Hematopoietic multipotent progenitor cell treated with erythropoietin and hydrocortisone succinate and interleukin-3 and kit ligand, for 6 days (in vitro differentiated cells): ENCODE results near the gene RNPS1.
A peak's percentile ranks its signal among the peaks of the same experiment; 100 is the strongest.

Source experiments
- DNase-seq: peaks from one replicate; pipeline ENCODE4 v3.0.0-alpha.2; 2015

The RNPS1 gene

DNA sequence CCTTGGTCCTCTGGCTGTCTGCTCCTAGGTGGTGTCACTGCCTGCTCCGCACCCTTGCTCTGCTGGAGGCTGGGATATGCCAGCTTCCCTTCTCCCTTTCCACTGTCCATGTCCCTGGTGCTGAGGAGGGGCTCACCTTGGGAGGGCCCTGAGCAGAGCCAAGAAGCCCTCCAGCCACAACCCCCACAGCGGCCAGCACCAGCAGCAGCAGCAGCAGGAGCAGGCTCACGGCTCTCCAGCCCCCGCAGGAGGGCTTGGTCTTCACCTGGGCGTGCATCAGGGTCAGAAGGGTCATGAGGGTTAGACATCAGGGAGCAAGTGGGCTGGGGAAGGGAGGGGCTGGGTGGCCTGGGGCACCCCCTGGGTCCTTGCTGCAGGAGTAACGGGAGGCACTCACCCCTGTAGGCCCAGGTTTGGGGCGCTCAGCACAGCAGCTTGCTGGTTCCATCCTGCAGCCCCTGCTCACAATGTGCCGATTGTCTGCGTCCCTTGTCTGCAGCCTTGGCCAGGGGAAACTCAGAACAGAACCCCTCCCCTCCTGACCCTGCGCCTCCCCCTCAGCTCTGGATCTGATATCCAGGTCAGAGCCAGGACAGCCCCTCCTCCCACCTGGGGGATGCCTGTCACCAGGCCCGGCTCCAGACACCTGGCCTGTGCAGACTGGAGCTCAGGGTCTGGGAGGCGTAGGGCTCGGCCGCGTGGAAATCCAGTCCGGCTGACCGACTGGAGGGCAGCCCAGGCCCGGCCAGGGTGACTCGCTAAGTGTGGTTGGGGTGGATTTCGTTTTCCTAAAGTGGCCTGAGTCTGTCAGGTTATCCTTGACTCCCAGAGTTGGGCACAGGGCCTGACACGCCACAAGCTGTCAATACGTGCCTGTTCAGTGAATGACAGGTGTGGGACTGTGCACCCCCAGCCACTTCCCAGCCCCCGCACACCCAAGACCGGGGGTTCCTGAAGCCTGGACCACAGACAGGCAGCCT lies 57.2 kb downstream of the RNPS1 start, which contains the start of gene BRICD5:
TSS of gene BRICD5 (minus strand) at position 478 of the 980 bp plus-strand sequence. CDS start at position 448, 30 bp downstream.
- DNase-seq = no peak

DNA sequence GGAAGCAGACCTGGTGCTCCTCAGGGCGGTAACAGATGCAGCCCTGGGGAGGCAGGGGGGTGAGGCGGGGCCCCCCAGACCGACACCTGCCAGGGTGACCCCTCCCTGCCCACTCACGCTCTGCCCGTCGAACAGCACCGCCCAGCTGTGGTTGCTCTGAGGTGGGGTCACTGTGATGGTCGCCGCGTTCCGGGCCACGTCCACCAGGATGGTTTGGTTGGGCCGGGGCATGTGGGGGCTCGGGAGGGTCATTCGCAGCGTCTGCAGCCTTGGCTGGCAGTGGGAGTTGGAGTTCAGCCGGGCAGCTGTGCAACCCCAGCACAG lies 58.0 kb downstream of the RNPS1 start:
- DNase-seq = no peak

GRCh38 chr16:2209258-2210008 lies 58.5 kb downstream of the RNPS1 start:
- peak; percentile 55 for DNase-seq

DNA sequence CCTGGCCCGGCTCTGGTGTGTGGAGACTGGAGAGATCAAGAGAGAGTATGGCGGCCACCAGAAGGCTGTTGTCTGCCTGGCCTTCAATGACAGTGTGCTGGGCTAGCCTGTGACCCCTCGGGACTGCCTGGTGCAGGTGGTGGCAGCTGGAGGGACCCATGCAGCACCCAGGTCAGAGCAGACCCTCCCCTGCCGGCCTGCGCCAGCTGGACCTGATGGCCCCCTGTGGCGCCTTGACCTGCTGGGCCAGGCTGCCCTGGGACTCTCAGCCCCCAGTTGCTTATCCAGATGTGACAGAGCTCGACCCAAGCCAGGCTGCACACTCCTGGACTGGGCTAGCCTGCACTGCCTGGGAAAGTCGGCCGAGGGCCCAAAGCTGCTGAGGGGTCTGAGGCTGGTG lies 59.2 kb downstream of the RNPS1 start:
- DNase-seq = no peak

GRCh38 chr16:2208308-2208707 lies 59.6 kb downstream of the RNPS1 start:
- DNase-seq = no peak

- no peak for DNase-seq
Observed at GRCh38 chr16:2207872-2208271, 60.1 kb downstream of the RNPS1 start.

DNA sequence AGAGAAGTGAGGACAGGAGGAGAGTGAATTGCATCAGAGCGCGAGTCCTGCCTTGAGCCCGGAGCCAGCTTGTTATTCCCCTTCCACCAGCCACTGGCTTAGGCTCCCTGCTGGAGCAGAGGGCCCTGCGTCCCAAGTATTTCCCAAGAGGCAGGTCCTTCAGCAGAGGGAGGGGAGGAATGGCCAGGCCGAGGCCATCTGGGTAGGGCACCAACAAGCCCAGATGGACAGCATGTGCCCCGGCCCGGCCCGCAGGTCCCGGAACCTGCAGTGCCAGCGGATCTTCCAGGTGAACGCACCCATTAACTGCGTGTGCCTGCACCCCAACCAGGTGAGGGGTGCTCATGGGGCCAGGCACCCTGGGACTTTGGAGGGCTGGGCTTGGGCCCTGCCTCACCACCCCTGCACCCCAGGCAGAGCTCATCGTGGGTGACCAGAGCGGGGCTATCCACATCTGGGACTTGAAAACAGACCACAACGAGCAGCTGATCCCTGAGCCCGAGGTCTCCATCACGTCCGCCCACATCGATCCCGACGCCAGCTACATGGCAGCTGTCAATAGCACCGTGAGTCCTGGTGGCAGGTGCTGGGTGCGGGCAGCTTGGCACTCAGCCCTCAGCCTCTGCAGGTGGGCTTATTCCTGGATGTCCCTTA lies 61.0 kb downstream of the RNPS1 start:
- DNase-seq = no peak

- no peak for DNase-seq
Observed at GRCh38 chr16:2206420-2206779, 61.5 kb downstream of the RNPS1 start.

DNA sequence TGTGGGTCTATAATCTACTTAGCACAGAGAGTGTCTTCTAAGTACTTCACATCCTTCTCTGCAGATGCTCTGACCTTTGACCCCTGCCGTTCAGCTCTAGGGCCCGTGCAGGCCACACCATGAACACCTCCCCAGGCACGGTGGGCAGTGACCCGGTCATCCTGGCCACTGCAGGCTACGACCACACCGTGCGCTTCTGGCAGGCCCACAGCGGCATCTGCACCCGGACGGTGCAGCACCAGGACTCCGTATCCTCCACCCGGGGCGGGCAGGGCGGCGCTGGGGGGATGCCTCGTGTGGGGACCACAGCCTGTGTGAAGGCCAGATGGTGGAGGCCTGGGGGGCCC lies 62.0 kb downstream of the RNPS1 start:
- DNase-seq = no peak

- DNase-seq = peak; percentile 94
Observed at GRCh38 chr16:2205104-2205966, 62.6 kb downstream of the RNPS1 start, which contains the start of gene MLST8. TSS of gene MLST8 (plus strand) at chr16:2205454. CDS start at chr16:2206086, 632 bp downstream.

GRCh38 chr16:2204416-2205103 lies 63.4 kb downstream of the RNPS1 start:
- no peak for DNase-seq
